ENCODE measurements around the gene TFF3. TPM values are rescaled to one million over a fixed set of nuclear protein-coding genes. Genes with fewer than 3 reads are reported as not detected.

TFF3 gene
- total RNA-seq, 4 donors from 2014 or later = 0.64 to 4.7 (median 0.89) TPM

DNA sequence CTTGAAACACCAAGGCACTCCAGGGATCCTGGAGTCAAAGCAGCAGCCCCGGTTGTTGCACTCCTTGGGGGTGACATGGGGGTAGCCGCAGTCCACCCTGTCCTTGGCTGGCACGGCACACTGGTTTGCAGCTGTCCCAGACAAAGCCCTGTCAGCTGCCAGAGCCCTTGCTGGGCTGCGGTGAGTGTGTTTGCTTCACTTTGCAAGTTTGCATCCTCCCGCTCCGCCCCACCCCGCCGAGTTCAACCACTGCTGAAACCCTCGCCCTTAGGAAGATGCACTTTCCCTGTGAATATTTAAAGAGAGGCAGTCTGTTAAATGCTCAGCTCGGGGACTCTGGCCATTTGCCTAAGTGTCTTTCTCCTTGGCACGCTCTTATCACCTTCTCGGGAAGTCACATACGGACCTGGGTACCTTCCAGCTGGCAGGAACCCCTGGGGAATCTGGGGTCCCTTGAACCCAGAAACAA, 1.7 kb downstream of the TFF3 start:
- H3K27ac ChIP-seq = no peak overlapping the region
- no peak for TF ChIP-seq POLR2A (IDR thresholded peaks at IDR 0.05)
- TF ChIP-seq, protein P1, sequence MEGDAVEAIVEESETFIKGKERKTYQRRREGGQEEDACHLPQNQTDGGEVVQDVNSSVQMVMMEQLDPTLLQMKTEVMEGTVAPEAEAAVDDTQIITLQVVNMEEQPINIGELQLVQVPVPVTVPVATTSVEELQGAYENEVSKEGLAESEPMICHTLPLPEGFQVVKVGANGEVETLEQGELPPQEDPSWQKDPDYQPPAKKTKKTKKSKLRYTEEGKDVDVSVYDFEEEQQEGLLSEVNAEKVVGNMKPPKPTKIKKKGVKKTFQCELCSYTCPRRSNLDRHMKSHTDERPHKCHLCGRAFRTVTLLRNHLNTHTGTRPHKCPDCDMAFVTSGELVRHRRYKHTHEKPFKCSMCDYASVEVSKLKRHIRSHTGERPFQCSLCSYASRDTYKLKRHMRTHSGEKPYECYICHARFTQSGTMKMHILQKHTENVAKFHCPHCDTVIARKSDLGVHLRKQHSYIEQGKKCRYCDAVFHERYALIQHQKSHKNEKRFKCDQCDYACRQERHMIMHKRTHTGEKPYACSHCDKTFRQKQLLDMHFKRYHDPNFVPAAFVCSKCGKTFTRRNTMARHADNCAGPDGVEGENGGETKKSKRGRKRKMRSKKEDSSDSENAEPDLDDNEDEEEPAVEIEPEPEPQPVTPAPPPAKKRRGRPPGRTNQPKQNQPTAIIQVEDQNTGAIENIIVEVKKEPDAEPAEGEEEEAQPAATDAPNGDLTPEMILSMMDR (IDR thresholded peaks at IDR 0.05 in 4 of 5, conservative IDR thresholded peaks at IDR 0.05 in 1 of 5) = no peak
- no peak for ATAC-seq
- H3K4me1 ChIP-seq = peaks cover 0 to 5% of the 10 kb centered on the region in 2 donors
- peaks cover 0 to 5% (median 4%) of the 10 kb centered on the region in 3 donors for H3K27me3 ChIP-seq
- no peaks in the 10 kb centered on the region for H3K36me3 ChIP-seq
- in situ Hi-C loops (cut with MboI; ENCODE audit: low sequenced_read_pairs in 4 of 4) (loop anchor here in 1 of 4 donors (25.0 kb wide), 1 partner anchor 499 kb away; no protein-coding TSS in a partner anchor), intact Hi-C loops (cut with DNase I; ENCODE audit: low total_unique reads) (no loop called here)
- DNase-seq = no peak
- no peak overlapping the region for H3K4me3 ChIP-seq
- no peaks in the 10 kb centered on the region for H3K9me3 ChIP-seq

DNA sequence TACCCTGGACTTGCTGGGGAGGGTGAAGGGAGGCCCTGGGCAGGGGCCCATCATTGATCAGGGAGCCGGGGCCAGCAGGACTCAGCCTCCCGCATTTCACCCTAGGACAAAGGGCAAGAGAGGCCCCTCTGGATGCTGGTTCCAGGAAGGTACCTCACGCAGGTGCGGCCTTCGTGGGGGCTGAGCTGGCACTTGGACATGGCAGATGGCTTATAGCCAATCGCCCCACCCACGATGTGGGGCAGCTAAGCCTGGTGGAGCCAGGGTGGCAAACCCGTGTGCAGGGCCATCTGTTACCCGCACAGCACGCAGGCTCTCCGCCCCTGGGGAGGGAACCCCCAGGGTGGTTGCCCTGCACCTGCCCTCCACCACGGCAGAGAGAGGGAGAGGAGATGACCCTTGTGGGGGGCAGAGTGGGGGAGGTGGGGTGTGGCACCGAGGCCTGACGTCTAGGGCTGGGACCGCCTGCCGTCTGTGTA, 2.5 kb downstream of the TFF3 start:
- Histone ChIP-seq H3K36me3 (no peaks in the 10 kb centered on the region), H3K4me1 (peaks cover 0 to 5% of the 10 kb centered on the region in 2 donors), H3K27ac (no peak overlapping the region), H3K4me3 (no peak overlapping the region), H3K27me3 (peaks cover 0 to 12% (median 9%) of the 10 kb centered on the region in 3 donors), H3K9me3 (no peaks in the 10 kb centered on the region)
- in situ Hi-C loops (cut with MboI; ENCODE audit: low sequenced_read_pairs in 4 of 4) = loop anchor here in 1 of 4 donors (25.0 kb wide), 1 partner anchor 500 kb away; no protein-coding TSS in a partner anchor
- intact Hi-C loops (cut with DNase I; ENCODE audit: low total_unique reads) = no loop called here
- ATAC-seq (no peak), DNase-seq (no peak)
- TF ChIP-seq, protein P1 (IDR thresholded peaks at IDR 0.05 in 4 of 5, conservative IDR thresholded peaks at IDR 0.05 in 1 of 5) = no peak
- no peak for TF ChIP-seq POLR2A (IDR thresholded peaks at IDR 0.05)

DNA sequence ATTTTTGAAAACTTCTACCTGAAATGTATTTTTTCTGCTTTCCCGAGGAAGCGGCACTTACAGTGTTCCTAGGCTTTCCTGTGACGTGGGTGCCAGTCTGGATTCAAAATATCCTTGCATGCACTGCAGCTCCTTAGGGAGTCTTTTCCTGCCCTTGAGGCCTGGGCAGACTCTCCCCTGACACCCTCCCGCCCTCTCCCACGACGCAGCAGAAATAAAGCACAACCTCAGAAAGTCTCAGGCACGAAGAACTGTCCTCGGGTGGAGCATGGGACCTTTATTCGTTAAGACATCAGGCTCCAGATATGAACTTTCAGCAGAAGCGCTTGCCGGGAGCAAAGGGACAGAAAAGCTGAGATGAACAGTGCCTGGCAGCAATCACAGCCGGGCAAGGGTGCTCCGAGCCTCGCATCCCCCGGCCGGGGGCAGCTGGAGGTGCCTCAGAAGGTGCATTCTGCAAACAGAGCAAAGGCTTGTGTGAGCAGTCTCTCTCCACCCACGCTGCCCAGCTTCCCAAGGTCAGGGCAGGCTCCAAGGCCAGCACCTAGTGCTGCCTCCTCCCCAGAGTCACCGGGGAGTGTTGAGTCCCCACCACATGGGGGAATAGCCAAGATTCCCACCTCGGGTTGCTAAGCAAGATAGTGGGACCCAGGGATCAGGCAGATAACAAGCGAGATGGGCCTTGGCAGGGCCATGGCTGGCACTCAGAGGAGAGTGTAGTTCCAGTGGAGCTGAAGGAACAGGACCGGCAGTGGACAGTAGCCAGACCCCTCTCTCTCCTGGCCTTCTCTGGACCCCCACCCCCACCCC, 3.2 kb downstream of the TFF3 start:
- intact Hi-C loops (cut with DNase I; ENCODE audit: low total_unique reads) = no loop called here
- ATAC-seq = no peak
- H3K4me3 ChIP-seq = no peak overlapping the region
- in situ Hi-C loops (cut with MboI; ENCODE audit: low sequenced_read_pairs in 4 of 4) = loop anchor here in 1 of 4 donors (25.0 kb wide), 1 partner anchor 500 kb away; no protein-coding TSS in a partner anchor
- H3K27ac ChIP-seq = no peak overlapping the region
- H3K27me3 ChIP-seq = peaks cover 0 to 18% (median 9%) of the 10 kb centered on the region in 3 donors
- no peaks in the 10 kb centered on the region for H3K9me3 ChIP-seq
- H3K36me3 ChIP-seq = no peaks in the 10 kb centered on the region
- no peak for DNase-seq
- TF ChIP-seq, protein P1 (IDR thresholded peaks at IDR 0.05 in 4 of 5, conservative IDR thresholded peaks at IDR 0.05 in 1 of 5) = no peak
- TF ChIP-seq POLR2A (IDR thresholded peaks at IDR 0.05) = no peak
- peaks cover 0 to 5% of the 10 kb centered on the region in 2 donors for H3K4me1 ChIP-seq

DNA sequence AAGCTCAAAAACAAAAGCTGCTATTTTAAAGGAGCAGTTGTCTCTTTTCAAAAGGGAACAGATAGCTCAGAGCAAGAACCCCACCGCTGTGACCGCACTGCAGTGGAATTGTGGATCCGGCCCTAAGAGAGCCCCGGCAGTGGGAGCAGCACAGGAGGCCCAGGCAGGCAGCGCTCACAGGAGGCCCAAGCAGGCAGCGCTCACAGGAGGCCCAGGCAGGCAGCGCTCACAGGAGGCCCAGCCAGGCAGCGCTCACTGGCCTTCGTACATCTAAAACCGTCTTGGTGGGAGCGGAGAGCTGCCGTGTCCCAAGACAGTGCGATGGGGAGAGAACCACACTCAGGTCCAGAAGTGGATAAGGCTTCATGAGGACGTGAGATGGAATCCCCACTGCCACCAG, 4.0 kb downstream of the TFF3 start:
- in situ Hi-C loops (cut with MboI; ENCODE audit: low sequenced_read_pairs in 4 of 4) (loop anchor here in 1 of 4 donors (25.0 kb wide), 1 partner anchor 501 kb away; no protein-coding TSS in a partner anchor), intact Hi-C loops (cut with DNase I; ENCODE audit: low total_unique reads) (no loop called here)
- Histone ChIP-seq H3K27me3 (peaks cover 0 to 21% (median 9%) of the 10 kb centered on the region in 3 donors), H3K9me3 (no peaks in the 10 kb centered on the region), H3K4me3 (no peak overlapping the region), H3K36me3 (no peaks in the 10 kb centered on the region), H3K4me1 (peaks cover 0 to 5% of the 10 kb centered on the region in 2 donors), H3K27ac (no peak overlapping the region)
- ATAC-seq (no peak), DNase-seq (no peak)
- TF ChIP-seq, protein P1 (IDR thresholded peaks at IDR 0.05 in 4 of 5, conservative IDR thresholded peaks at IDR 0.05 in 1 of 5) = no peak
- TF ChIP-seq POLR2A (IDR thresholded peaks at IDR 0.05) = no peak
